LHCN-M2 (cell line): ENCODE data around the gene CCDC68. TPM values are rescaled to one million over a fixed set of nuclear protein-coding genes. Genes with fewer than 3 reads are reported as not detected.

Experiments
- DNase-seq: peaks from one replicate; pipeline ENCODE4 v3.0.0-alpha.2; 2012; ENCODE audit warnings: low read depth
- polyA plus RNA-seq: library from polyadenylated mRNA; unstranded; fragments of >200 nt; gene quantifications from one replicate; pipeline ENCODE4 v1.2.1, GENCODE V29; 2012; ENCODE audit warnings: missing spikeins
- total RNA-seq: library from RNA; depleted of rRNA; stranded (reverse); fragments of >200 nt; gene quantifications from 2 replicates; pipeline ENCODE4 v1.2.3, GENCODE V29; 2014; rRNA removed

The CCDC68 gene
- total RNA-seq: 0.34 and 1.1 TPM in 2 replicates
- polyA plus RNA-seq: 0.09 TPM

GRCh38 chr18:54958704-54959625, at the start of gene CCDC68:
Gene CCDC68, minus strand, starts transcription at chr18:54959461. Its CDS starts 16,670 bp downstream, at chr18:54942791.
- no peak for DNase-seq

- DNase-seq: no peak
Observed at GRCh38 chr18:55007602-55008001, 48.3 kb upstream of the CCDC68 start.

- DNase-seq: peak; percentile 50
Observed at GRCh38 chr18:55003695-55004094, 44.4 kb upstream of the CCDC68 start.

- DNase-seq: no peak
Observed at GRCh38 chr18:55002261-55002660, 43.0 kb upstream of the CCDC68 start.

- DNase-seq: no peak
Observed at GRCh38 chr18:55001394-55002024, 42.2 kb upstream of the CCDC68 start.

GRCh38 chr18:55000529-55000928, 41.3 kb upstream of the CCDC68 start:
- no peak for DNase-seq

- no peak for DNase-seq
Observed at GRCh38 chr18:54999016-54999415, 39.8 kb upstream of the CCDC68 start.

GRCh38 chr18:54995421-54996143, 36.3 kb upstream of the CCDC68 start:
- no peak for DNase-seq

- no peak for DNase-seq
Observed at GRCh38 chr18:54991981-54992380, 32.7 kb upstream of the CCDC68 start.

- no peak for DNase-seq
Observed at GRCh38 chr18:54984908-54985307, 25.6 kb upstream of the CCDC68 start.

- DNase-seq: no peak
Observed at GRCh38 chr18:54983791-54984190, 24.5 kb upstream of the CCDC68 start.

GRCh38 chr18:54983041-54983686, 23.9 kb upstream of the CCDC68 start:
- peak; percentile 75 for DNase-seq

GRCh38 chr18:54981076-54981475, 21.8 kb upstream of the CCDC68 start:
- no peak for DNase-seq

GRCh38 chr18:54975598-54975997, 16.3 kb upstream of the CCDC68 start:
- no peak for DNase-seq

- no peak for DNase-seq
Observed at GRCh38 chr18:54973046-54973445, 13.8 kb upstream of the CCDC68 start.

GRCh38 chr18:54968807-54969206, 9.5 kb upstream of the CCDC68 start:
- no peak for DNase-seq

- DNase-seq: peak; percentile 88
Observed at GRCh38 chr18:54968237-54968636, 9.0 kb upstream of the CCDC68 start.

GRCh38 chr18:54967786-54968185, 8.5 kb upstream of the CCDC68 start:
- DNase-seq: peak; percentile 27

GRCh38 chr18:54964741-54965140, 5.5 kb upstream of the CCDC68 start:
- DNase-seq: no peak

- DNase-seq: no peak
Observed at GRCh38 chr18:54962919-54963645, 3.8 kb upstream of the CCDC68 start.

- DNase-seq: no peak
Observed at GRCh38 chr18:54961868-54962267, 2.6 kb upstream of the CCDC68 start.
